Placental epithelial cell (primary cell): Measurements from ENCODE around the gene ABCC12. TPM values are rescaled to one million over a fixed set of nuclear protein-coding genes. Genes with fewer than 3 reads are reported as not detected.

Source experiments
- total RNA-seq: library from RNA; depleted of rRNA; stranded (reverse); fragments of >200 nt; gene quantifications from 2 replicates; pipeline ENCODE4 v1.2.3, GENCODE V29; 2012

Gene ABCC12
- not detected in 2 replicates for total RNA-seq

GRCh38 chr16:48155926-48156789 lies at the start of gene ABCC12:
Gene ABCC12, minus strand, starts transcription at chr16:48155993. Its CDS starts 9,569 bp downstream, at chr16:48146424.

Other genes starting within 250 kb of the ABCC12 start
- 48.3 and 57.8 TPM in 2 replicates for gene LONP2, start 88.3 kb upstream of the ABCC12 start, total RNA-seq
- under 0.01 TPM in 1 of 2 replicates, not detected in the other for gene ABCC11, start 91.5 kb upstream of the ABCC12 start, total RNA-seq
- gene SIAH1, start 229.4 kb upstream of the ABCC12 start, total RNA-seq, result 28.4 and 31.8 TPM in 2 replicates